Measurements from ENCODE around the gene ZMAT5.

DNA sequence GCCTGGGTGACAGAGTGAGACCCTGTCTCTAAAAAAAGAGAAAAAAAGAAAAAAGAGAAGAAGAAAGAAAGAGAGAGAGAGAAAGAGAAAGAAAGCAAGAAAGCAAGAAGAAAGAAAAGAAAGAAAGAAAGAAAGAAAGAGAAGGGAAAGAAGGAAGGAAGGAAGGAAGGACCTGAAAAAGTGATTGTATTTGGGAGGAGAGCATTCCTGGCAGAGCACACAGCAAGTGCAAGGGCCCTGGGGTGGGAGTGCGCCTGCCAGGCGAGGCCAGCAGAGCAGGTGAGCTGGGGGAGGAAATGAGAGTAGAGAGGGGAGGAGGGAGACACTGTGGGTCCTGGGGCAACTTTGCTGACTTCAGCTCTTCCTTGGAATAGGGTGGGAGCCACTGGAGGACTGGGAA is 54.7 kb downstream of the ZMAT5 start:
- TF ChIP-seq, protein P1, sequence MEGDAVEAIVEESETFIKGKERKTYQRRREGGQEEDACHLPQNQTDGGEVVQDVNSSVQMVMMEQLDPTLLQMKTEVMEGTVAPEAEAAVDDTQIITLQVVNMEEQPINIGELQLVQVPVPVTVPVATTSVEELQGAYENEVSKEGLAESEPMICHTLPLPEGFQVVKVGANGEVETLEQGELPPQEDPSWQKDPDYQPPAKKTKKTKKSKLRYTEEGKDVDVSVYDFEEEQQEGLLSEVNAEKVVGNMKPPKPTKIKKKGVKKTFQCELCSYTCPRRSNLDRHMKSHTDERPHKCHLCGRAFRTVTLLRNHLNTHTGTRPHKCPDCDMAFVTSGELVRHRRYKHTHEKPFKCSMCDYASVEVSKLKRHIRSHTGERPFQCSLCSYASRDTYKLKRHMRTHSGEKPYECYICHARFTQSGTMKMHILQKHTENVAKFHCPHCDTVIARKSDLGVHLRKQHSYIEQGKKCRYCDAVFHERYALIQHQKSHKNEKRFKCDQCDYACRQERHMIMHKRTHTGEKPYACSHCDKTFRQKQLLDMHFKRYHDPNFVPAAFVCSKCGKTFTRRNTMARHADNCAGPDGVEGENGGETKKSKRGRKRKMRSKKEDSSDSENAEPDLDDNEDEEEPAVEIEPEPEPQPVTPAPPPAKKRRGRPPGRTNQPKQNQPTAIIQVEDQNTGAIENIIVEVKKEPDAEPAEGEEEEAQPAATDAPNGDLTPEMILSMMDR (IDR thresholded peaks at IDR 0.05): no peak
- TF ChIP-seq EP300 (IDR thresholded peaks at IDR 0.05): no peak
- no peak for TF ChIP-seq POLR2A (IDR thresholded peaks at IDR 0.05)
- no peak for TF ChIP-seq POLR2AphosphoS5 (IDR thresholded peaks at IDR 0.05)
